Measurements from ENCODE around the gene CCNI2.

The CCNI2 gene, protein sequence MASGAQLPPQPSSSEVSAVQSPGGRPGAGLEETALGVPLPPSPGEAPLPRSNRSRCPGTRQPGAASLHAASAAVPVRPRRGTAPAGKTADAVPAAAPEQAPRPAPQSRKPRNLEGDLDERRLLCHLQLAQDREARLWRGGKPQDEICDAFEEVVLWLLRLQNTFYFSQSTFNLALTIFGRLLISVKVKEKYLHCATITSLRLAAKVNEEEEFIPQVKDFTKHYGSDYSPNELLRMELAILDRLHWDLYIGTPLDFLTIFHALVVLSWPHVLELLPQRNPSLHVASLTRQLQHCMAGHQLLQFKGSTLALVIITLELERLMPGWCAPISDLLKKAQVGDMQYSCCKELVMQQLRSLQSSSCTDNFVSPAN

DNA sequence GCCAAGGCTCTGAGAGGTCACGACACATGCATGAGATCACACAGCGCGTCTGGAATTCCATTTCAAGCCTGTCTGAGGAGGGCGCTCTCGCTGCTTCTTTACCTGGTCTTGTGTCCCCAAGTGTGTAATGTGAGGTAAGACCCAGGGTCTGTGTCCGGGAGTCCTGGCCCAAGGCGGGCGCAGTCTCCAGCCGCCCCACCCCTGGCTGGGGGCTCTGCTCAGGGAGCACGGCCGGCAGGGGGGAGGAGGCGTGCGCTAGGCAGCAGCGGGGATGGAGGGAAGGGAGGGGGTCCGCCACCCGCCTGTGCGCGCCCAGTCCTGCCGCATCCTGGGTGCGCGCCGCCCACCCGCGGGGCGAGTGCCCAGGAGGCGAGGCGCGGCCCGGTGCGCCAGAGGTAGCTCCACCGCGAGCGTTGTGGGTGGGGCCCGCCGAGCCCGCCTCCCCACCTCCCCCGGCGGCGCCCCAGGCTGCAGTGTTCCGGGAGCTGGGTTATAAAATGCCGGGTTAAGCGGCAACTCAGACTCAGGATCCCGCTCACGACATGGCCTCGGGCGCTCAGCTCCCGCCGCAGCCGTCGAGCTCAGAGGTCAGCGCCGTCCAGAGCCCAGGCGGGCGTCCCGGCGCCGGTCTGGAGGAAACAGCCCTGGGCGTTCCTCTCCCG is at the start of gene CCNI2:
TSS of gene CCNI2 (plus strand) at position 473 of the 662 bp plus-strand sequence. CDS start at position 543, 70 bp downstream.
- TF ChIP-seq, protein P1, sequence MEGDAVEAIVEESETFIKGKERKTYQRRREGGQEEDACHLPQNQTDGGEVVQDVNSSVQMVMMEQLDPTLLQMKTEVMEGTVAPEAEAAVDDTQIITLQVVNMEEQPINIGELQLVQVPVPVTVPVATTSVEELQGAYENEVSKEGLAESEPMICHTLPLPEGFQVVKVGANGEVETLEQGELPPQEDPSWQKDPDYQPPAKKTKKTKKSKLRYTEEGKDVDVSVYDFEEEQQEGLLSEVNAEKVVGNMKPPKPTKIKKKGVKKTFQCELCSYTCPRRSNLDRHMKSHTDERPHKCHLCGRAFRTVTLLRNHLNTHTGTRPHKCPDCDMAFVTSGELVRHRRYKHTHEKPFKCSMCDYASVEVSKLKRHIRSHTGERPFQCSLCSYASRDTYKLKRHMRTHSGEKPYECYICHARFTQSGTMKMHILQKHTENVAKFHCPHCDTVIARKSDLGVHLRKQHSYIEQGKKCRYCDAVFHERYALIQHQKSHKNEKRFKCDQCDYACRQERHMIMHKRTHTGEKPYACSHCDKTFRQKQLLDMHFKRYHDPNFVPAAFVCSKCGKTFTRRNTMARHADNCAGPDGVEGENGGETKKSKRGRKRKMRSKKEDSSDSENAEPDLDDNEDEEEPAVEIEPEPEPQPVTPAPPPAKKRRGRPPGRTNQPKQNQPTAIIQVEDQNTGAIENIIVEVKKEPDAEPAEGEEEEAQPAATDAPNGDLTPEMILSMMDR (IDR thresholded peaks at IDR 0.05; ENCODE audit: borderline replicate concordance, insufficient read depth, low read depth, low read length): peak; percentile 51
- peak within 1 kb of the TSS; percentile 63 for H3K4me3 ChIP-seq (ENCODE audit: low read depth, low read length)

DNA sequence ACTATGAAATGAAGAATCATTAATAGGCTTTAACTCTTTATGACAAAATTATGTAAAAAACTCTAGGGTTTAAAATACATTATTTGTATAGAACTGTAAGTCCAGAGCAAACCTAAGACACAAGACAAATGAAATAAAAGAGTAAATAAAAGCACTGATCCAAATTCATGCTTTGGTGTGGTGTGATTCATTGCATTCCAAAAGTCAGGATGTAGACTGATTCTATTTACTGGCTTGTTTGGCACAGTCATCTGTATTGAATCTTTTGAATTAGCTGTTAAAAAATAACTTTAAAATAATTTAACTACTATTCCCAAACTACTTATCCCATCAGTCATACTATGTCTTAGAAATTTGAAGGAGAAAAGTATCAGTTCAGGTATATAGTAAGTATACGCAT is 42.4 kb upstream of the CCNI2 start:
- TF ChIP-seq, protein P1 (IDR thresholded peaks at IDR 0.05; ENCODE audit: borderline replicate concordance, insufficient read depth, low read depth, low read length): no peak
- H3K4me3 ChIP-seq (ENCODE audit: low read depth, low read length): no peak overlapping the region

DNA sequence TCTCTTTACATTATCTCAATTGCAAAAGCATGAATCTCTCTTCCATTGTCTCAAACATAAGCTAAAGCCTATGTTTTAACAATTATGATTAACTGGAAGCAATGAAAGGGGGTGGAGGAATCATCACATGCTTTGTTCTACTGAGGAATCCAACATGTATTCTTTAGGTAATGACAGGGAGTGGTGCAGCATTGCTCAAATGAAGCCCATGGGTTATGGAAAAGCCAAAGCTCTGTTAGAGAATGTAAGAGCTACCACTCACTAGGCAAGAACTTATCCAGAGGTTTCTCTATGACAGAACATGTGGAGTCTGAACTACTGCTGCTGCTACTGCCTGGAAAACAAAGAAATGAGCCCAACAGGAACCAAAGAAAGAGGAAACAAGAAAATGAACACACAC is 38.6 kb upstream of the CCNI2 start:
- H3K4me3 ChIP-seq (ENCODE audit: low read depth, low read length): no peak overlapping the region
- TF ChIP-seq, protein P1 (IDR thresholded peaks at IDR 0.05; ENCODE audit: borderline replicate concordance, insufficient read depth, low read depth, low read length): no peak

DNA sequence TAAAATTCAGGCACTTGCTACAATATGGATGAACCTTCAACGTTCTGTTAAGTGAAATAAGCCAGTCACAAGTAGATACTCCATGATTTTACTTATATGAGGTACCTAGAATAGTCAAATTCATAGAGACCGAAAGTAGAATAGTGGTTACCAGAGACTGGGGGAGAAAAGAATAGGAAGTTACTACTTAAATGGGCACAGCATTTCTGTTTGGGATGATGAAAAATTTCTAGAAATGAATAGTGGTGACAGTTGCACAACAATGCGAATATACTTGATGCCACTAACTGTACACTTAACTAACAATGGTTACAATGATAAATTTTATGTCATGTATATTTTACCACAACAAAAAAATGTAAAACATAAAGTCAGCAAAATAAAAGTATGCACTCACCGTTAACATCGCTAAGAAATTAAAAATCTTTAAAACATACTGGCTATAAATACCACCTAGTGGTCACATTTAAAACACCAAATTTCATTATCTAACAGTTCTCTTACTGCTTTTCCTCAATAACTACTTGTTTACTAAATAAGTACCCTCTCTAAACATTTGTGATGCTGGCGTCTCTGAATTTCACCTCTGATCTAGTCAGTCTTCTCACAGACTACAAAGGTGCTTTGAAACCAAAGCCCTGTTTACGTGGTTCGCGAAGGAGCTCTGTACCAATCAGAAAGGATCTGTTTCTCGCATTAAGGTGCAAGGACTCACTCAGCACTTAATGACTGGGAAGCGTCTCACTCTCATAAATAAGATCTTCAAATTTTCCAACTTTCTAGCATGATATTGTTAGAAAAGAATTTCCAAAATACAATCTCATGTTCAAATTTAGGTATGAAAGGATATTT is 32.5 kb upstream of the CCNI2 start:
- TF ChIP-seq, protein P1 (IDR thresholded peaks at IDR 0.05; ENCODE audit: borderline replicate concordance, insufficient read depth, low read depth, low read length): no peak
- no peak overlapping the region for H3K4me3 ChIP-seq (ENCODE audit: low read depth, low read length)

DNA sequence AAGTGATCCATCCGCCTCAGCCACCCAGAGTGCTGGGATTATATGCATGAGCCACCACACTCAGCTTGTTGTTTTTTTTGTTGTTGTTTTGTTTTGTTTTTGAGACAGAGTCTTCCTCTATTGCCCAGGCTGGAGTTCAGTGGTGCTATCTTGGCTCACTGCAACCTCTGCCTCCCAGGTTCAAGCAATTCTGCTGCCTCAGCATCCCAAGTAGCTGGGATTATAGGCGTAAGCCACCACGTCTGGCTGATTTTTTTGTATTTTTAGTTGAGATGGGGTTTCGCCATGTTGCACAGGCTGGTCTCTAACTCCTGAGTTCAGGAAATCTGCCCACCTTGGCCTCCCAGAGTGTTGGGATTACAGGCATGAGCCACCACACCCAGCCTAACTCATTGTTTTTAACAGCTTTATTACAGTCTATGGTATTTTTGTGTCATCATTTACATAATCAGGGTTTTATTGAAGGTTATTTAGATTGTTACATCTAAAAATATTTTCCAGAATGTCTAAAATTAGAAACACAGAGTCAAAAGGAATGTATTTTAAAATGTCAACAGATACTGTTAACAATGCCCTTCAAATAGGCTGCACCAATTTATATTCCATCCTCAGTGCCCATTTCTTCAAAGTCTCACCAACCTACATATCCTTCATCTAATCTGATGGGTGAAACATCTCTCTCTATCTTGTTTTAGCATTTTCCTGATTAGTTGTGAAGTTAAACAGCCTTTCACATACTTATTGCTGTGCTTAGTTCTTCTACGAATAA is 28.5 kb upstream of the CCNI2 start:
- TF ChIP-seq, protein P1 (IDR thresholded peaks at IDR 0.05; ENCODE audit: borderline replicate concordance, insufficient read depth, low read depth, low read length): no peak
- H3K4me3 ChIP-seq (ENCODE audit: low read depth, low read length): no peak overlapping the region

DNA sequence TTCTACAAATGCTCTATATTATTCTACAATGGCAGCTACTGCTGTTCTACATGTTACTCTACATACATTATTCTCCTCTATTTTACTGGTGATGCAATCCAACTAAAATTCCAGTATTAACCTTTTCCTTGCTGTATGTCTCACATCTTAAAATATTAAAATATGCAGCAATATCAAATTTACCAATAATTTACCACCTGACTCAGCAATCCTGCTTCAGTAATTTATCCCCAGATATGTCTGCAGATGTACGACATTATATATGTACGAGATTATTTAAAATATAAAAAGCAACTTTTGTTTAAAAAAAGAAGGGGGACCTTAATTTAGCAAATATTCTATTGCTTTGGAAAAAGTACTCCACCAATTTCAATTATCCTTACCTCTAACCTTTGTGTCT is 21.5 kb upstream of the CCNI2 start:
- H3K4me3 ChIP-seq (ENCODE audit: low read depth, low read length): no peak overlapping the region
- TF ChIP-seq, protein P1 (IDR thresholded peaks at IDR 0.05; ENCODE audit: borderline replicate concordance, insufficient read depth, low read depth, low read length): no peak

All from GM12875 (cell line).